GM13976 (cell line): ENCODE data around the gene PSKH1.

ENCODE experiments used
- DNase-seq: peaks from one replicate; pipeline ENCODE4 v3.0.0; 2012; ENCODE audit warnings: low spot score
- in situ Hi-C: fragments of 300-500 bp; cut with MboI; formaldehyde crosslinking; loops from one replicate; pipeline ENCODE4 v1.12.0; 2022; ENCODE audit warnings: low sequenced_read_pairs, mixed read lengths, inconsistent platforms; ENCODE audit not compliant: unreplicated experiment
- TF ChIP-seq, protein P1 (sequence below): IDR thresholded peaks from 2 replicates; pipeline ENCODE4 v1.5.1; 2012; ENCODE audit warnings: borderline replicate concordance, mild to moderate bottlenecking; ENCODE audit not compliant: insufficient read depth; ENCODE audit errors: extremely low read depth, missing control alignments, control extremely low read depth

The PSKH1 gene

GRCh38 chr16:67954421-67955196, 61.6 kb downstream of the PSKH1 start:
- in situ Hi-C loops, result no loop called here
- no peak for DNase-seq
- TF ChIP-seq, protein P1, sequence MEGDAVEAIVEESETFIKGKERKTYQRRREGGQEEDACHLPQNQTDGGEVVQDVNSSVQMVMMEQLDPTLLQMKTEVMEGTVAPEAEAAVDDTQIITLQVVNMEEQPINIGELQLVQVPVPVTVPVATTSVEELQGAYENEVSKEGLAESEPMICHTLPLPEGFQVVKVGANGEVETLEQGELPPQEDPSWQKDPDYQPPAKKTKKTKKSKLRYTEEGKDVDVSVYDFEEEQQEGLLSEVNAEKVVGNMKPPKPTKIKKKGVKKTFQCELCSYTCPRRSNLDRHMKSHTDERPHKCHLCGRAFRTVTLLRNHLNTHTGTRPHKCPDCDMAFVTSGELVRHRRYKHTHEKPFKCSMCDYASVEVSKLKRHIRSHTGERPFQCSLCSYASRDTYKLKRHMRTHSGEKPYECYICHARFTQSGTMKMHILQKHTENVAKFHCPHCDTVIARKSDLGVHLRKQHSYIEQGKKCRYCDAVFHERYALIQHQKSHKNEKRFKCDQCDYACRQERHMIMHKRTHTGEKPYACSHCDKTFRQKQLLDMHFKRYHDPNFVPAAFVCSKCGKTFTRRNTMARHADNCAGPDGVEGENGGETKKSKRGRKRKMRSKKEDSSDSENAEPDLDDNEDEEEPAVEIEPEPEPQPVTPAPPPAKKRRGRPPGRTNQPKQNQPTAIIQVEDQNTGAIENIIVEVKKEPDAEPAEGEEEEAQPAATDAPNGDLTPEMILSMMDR, result no peak

DNA sequence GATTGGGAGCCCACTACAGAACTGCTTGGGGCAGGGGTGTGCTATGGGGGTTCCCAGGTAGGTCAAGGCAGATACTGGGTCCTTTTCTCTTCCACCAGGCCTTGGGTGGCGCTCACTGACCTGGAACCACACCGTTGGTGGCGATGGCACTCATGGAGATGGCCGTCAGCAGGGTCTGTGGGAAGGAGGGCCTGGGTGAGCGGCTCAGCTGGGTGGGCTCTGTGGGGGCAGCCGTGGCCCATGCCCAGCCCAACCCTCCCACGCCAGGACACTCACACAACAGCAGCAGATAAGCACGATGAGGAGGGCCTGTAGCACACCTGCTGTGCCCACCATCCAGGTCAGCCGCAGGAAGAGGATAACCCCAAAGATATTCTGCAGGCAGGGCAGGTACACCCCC, 64.6 kb downstream of the PSKH1 start:
- TF ChIP-seq, protein P1, result no peak
- in situ Hi-C loops, result no loop called here
- no peak for DNase-seq

- in situ Hi-C loops, result no loop called here
- DNase-seq, result no peak
- TF ChIP-seq, protein P1, result no peak
These were observed 66.7 kb downstream of the PSKH1 start for GRCh38 chr16:67959536-67960329.

GRCh38 chr16:67961551-67961957, 68.5 kb downstream of the PSKH1 start:
- DNase-seq, result no peak
- in situ Hi-C loops, result no loop called here
- TF ChIP-seq, protein P1, result no peak

DNA sequence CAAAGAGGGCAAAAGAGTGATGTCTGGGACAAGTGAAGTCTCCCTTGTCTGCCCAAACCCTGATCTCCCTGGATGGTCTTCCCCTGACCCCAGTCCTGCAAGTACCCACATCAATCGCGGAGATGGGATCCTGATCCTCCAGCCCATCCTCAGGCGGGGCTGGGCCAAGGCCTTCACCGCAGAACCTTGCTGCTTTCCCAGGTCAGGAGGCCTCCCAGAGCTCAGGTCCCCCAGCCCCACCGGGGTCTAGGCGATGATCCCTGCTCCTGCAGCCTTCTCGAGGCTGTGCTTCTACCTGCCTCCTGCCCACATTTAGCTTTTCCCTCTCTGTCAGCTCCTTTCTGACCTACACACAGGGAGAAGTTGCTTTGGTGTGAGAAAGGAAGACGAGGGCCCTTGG, 69.1 kb downstream of the PSKH1 start:
- no peak for DNase-seq
- TF ChIP-seq, protein P1, result no peak
- in situ Hi-C loops, result no loop called here

DNA sequence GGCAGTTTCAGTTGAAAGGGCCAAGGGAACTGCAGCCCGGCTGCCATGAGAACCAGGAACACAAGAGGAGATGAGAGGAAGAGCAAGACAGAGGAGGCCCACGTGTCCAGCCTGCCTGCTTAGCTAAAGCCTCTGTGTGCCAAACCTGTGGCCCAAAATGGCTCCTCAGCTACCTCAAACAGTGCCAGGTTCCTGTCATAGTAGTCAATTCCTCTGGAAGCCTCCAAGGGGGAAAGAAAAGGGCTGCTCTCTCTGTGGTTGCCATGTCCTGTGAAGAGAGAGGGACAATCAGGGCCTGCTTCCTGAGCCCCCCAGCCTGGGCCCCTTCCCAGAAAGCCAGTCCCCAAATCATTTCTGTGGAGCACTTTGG, 70.2 kb downstream of the PSKH1 start:
- no peak for DNase-seq
- in situ Hi-C loops, result no loop called here
- TF ChIP-seq, protein P1, result no peak
